Liver (tissue), 9 donors: ENCODE results near the gene PROB1. TPM values are rescaled to one million over a fixed set of nuclear protein-coding genes. Genes with fewer than 3 reads are reported as not detected.
A peak's percentile ranks its signal among the peaks of the same experiment; 100 is the strongest.

ENCODE experiments used
- DNase-seq: peaks from one replicate; pipeline ENCODE4 v3.0.0-alpha.2; 2017; ENCODE audit warnings: low spot score
- H3K27ac ChIP-seq, 2 donors: one replicate each; pipeline ENCODE4 v1.7.0; 2013; ENCODE audit warnings: inconsistent platforms in 2 of 2, low read length in 2 of 2, control low read depth in 1 of 2, low read depth in 1 of 2, mild to moderate bottlenecking in 1 of 2
- H3K27me3 ChIP-seq, 4 donors: one replicate each; pipeline versions ENCODE4 v1.6.1 to v1.7.0; 2013; ENCODE audit warnings: low read length in 3 of 4, inconsistent platforms in 1 of 4, mild to moderate bottlenecking in 1 of 4, moderate library complexity in 1 of 4; ENCODE audit not compliant: control insufficient read depth in 4 of 4, insufficient read depth in 4 of 4
- H3K36me3 ChIP-seq, 4 donors: one replicate each; pipeline versions ENCODE4 v1.6.1 to v1.7.0; 2013; ENCODE audit warnings: low read length in 3 of 4, mild to moderate bottlenecking in 3 of 4, low read depth in 1 of 4, moderate library complexity in 1 of 4; ENCODE audit not compliant: control insufficient read depth in 4 of 4, insufficient read depth in 3 of 4
- H3K4me1 ChIP-seq, 4 donors: one replicate each; pipeline versions ENCODE4 v1.6.1 to v1.7.0; 2013; ENCODE audit warnings: low read length in 3 of 4, mild to moderate bottlenecking in 3 of 4, moderate library complexity in 1 of 4; ENCODE audit not compliant: control insufficient read depth in 4 of 4, insufficient read depth in 4 of 4
- H3K4me3 ChIP-seq, 3 donors: one replicate each; pipeline versions ENCODE4 v1.6.1 to v1.7.0; 2013; ENCODE audit warnings: low read length in 3 of 3, control low read depth in 1 of 3, low read depth in 1 of 3, mild to moderate bottlenecking in 1 of 3
- H3K9ac ChIP-seq, 2 donors: one replicate each; pipeline ENCODE4 v1.7.0; 2013; ENCODE audit warnings: low read length in 2 of 2, mild to moderate bottlenecking in 2 of 2, moderate library complexity in 2 of 2, control low read depth in 1 of 2, low read depth in 1 of 2
- H3K9me3 ChIP-seq, 4 donors: one replicate each; pipeline versions ENCODE4 v1.6.1 to v1.7.0; 2013; ENCODE audit warnings: low read length in 3 of 4; ENCODE audit not compliant: control insufficient read depth in 4 of 4
- CTCF ChIP-seq: fragments of 150-350 bp; IDR thresholded peaks from 2 replicates; pipeline ENCODE4 v1.5.1; 2017; ENCODE audit warnings: improper control_type of control experiment, low read depth, low read length; ENCODE audit not compliant: missing input control
- FOXA1 ChIP-seq: IDR thresholded peaks from 2 replicates; pipeline ENCODE4 v1.6.1; 2016; ENCODE audit warnings: antibody characterized with exemption
- FOXA2 ChIP-seq: IDR thresholded peaks from 2 replicates; pipeline ENCODE4 v1.6.1; 2016; ENCODE audit warnings: antibody characterized with exemption
- GABPA ChIP-seq, 2 donors: IDR thresholded peaks in 1 of 2; conservative IDR thresholded peaks in 1 of 2; 2 replicates each; pipeline ENCODE4 v1.6.1; 2016; ENCODE audit warnings: antibody characterized with exemption in 2 of 2, mild to moderate bottlenecking in 1 of 2, moderate library complexity in 1 of 2
- HNF4A ChIP-seq, 2 donors: conservative IDR thresholded peaks; 2 replicates each; pipeline ENCODE4 v1.6.1; 2016; ENCODE audit warnings: antibody characterized with exemption in 2 of 2, mild to moderate bottlenecking in 2 of 2
- HNF4G ChIP-seq: IDR thresholded peaks from 2 replicates; pipeline ENCODE4 v1.6.1; 2016; ENCODE audit warnings: antibody characterized with exemption
- JUND ChIP-seq, 2 donors: IDR thresholded peaks; 2 replicates each; pipeline ENCODE4 v1.6.1; 2016; ENCODE audit warnings: antibody characterized with exemption in 2 of 2
- MAX ChIP-seq: IDR thresholded peaks from 2 replicates; pipeline ENCODE4 v1.6.1; 2016; ENCODE audit warnings: antibody characterized with exemption
- NR2F2 ChIP-seq: IDR thresholded peaks from 2 replicates; pipeline ENCODE4 v1.6.1; 2016; ENCODE audit warnings: antibody characterized with exemption
- RAD21 ChIP-seq, 2 donors: IDR thresholded peaks; 2 replicates each; pipeline ENCODE4 v1.6.1; 2016; ENCODE audit warnings: antibody characterized with exemption in 2 of 2, mild to moderate bottlenecking in 2 of 2
- REST ChIP-seq: IDR thresholded peaks from 2 replicates; pipeline ENCODE4 v1.6.1; 2016; ENCODE audit warnings: antibody characterized with exemption, mild to moderate bottlenecking
- RXRA ChIP-seq, 2 donors: IDR thresholded peaks; 2 replicates each; pipeline ENCODE4 v1.6.1; 2017 to 2018; ENCODE audit warnings: antibody characterized with exemption in 2 of 2, mild to moderate bottlenecking in 1 of 2
- SP1 ChIP-seq: IDR thresholded peaks from 2 replicates; pipeline ENCODE4 v1.6.1; 2018; ENCODE audit warnings: antibody characterized with exemption, mild to moderate bottlenecking
- TAF1 ChIP-seq: conservative IDR thresholded peaks from 2 replicates; pipeline ENCODE4 v1.6.1; 2016; ENCODE audit warnings: antibody characterized with exemption, mild to moderate bottlenecking
- YY1 ChIP-seq: IDR thresholded peaks from 2 replicates; pipeline ENCODE4 v1.6.1; 2016; ENCODE audit warnings: antibody characterized with exemption, mild to moderate bottlenecking
- WGBS: extraction: QIAGEN DNeasy Blood & Tissue Kit; methylation state at CpG from one replicate; pipeline ENCODE4 v1.1.7; 2013; 5-methylcytosine and 5-hydroxymethylcytosine counted together
- polyA plus RNA-seq, 2 donors: library from polyadenylated mRNA; stranded (reverse) in 1 of 2; unstranded in 1 of 2; fragments of 200-250 nt in 1 of 2; fragments of >200 nt in 1 of 2; fragmentation: Nextera tagmentation in 1 of 2; extraction: Ambion mirVana in 1 of 2; gene quantifications; one replicate each; pipeline versions ENCODE4 v1.2.1 to v1.2.3, GENCODE V29; 2013 to 2015
- total RNA-seq, 2 donors: library from RNA; depleted of rRNA; stranded (reverse); fragments of >200 nt; gene quantifications; one replicate each; pipeline ENCODE4 v1.2.3, GENCODE V29; 2014
- donor health status: healthy.
- donor health status: healthy.
- donor health status: healthy.
- donor health status: healthy.
- donor health status: healthy.

PROB1 gene
- total and polyA plus RNA-seq, 4 donors = 0.04 to 0.67 (median 0.34) TPM

GRCh38 chr5:139415869-139416268 is 21.0 kb upstream of the PROB1 start:
- DNase-seq = no peak
- H3K27ac ChIP-seq = no peak overlapping the region
- no peak overlapping the region for H3K4me3 ChIP-seq
- no peak for TF ChIP-seq CTCF
- TF ChIP-seq FOXA2 = no peak
- no peak for TF ChIP-seq HNF4G
- TF ChIP-seq JUND (IDR thresholded peaks at IDR 0.05) = no peak
- no peak for TF ChIP-seq GABPA (IDR thresholded peaks at IDR 0.05 in 1 of 2, conservative IDR thresholded peaks at IDR 0.05 in 1 of 2)
- H3K27me3 ChIP-seq = no peaks in the 10 kb centered on the region
- no peaks in the 10 kb centered on the region for H3K36me3 ChIP-seq
- no peaks in the 10 kb centered on the region for H3K9me3 ChIP-seq
- H3K9ac ChIP-seq = no peak overlapping the region
- peaks cover 0 to 3% (median 0%) of the 10 kb centered on the region in 4 donors for H3K4me1 ChIP-seq

GRCh38 chr5:139415221-139415861 is 20.4 kb upstream of the PROB1 start:
- no peak for DNase-seq
- TF ChIP-seq FOXA1 (no peak), NR2F2 (no peak), SP1 (no peak), RAD21 (IDR thresholded peaks at IDR 0.05) (no peak), REST (no peak), MAX (no peak), TAF1 (no peak), YY1 (no peak), HNF4G (no peak)
- no peaks in the 10 kb centered on the region for H3K36me3 ChIP-seq
- H3K4me1 ChIP-seq = peaks cover 0 to 3% (median 0%) of the 10 kb centered on the region in 4 donors
- H3K4me3 ChIP-seq = no peak overlapping the region
- H3K27ac ChIP-seq = no peak overlapping the region
- WGBS = 85% methylated on average over 8 of the region's 8 CpGs
- H3K9me3 ChIP-seq = no peaks in the 10 kb centered on the region
- no peaks in the 10 kb centered on the region for H3K27me3 ChIP-seq
- no peak overlapping the region for H3K9ac ChIP-seq

- Histone ChIP-seq H3K4me1 (peaks cover 0 to 3% (median 0%) of the 10 kb centered on the region in 4 donors), H3K27ac (peak overlapping the region in 1 of 2 donors; percentile 23), H3K9me3 (no peaks in the 10 kb centered on the region), H3K36me3 (no peaks in the 10 kb centered on the region), H3K9ac (no peak overlapping the region), H3K27me3 (no peaks in the 10 kb centered on the region), H3K4me3 (no peak overlapping the region)
- no peak for DNase-seq
- no peak for TF ChIP-seq GABPA (IDR thresholded peaks at IDR 0.05 in 1 of 2, conservative IDR thresholded peaks at IDR 0.05 in 1 of 2)
- TF ChIP-seq NR2F2 = peak; percentile 78
- TF ChIP-seq FOXA2 = no peak
- TF ChIP-seq RXRA (IDR thresholded peaks at IDR 0.05) = peak in 1 of 2 donors; percentile 36
- TF ChIP-seq SP1 = no peak
- no peak for TF ChIP-seq HNF4A (conservative IDR thresholded peaks at IDR 0.05)
- no peak for TF ChIP-seq MAX
- WGBS = 79% methylated on average over 9 of the region's 9 CpGs
Measured at GRCh38 chr5:139414581-139415130, 19.8 kb upstream of the PROB1 start.
